GM12878 (cell line): Measurements from ENCODE around the gene KLRK1. TPM values are rescaled to one million over a fixed set of nuclear protein-coding genes. Genes with fewer than 3 reads are reported as not detected.
A peak's percentile ranks its signal among the peaks of the same experiment; 100 is the strongest.

Experiments used
- BCL11A ChIP-seq: IDR thresholded peaks from 2 replicates; pipeline ENCODE4 v1.6.1; 2011; ENCODE audit warnings: low read depth, low read length
- BMI1 ChIP-seq: fragments of 450-650 bp; IDR thresholded peaks from 2 replicates; pipeline ENCODE4 v1.6.1; 2016; ENCODE audit warnings: mild to moderate bottlenecking, moderate library complexity, borderline replicate concordance
- CBFB ChIP-seq: IDR thresholded peaks from 2 replicates; pipeline ENCODE4 v1.6.1; 2016; ENCODE audit warnings: antibody characterized with exemption, low read depth
- CUX1 ChIP-seq: IDR thresholded peaks from 2 replicates; pipeline ENCODE4 v1.6.1; 2012; ENCODE audit warnings: improper control_type of control experiment, low read depth, low read length; ENCODE audit not compliant: insufficient replicate concordance
- ETV6 ChIP-seq, 2 experiments: fragments of 450-650 bp in 1 of 2; IDR thresholded peaks in 1 of 2; conservative IDR thresholded peaks in 1 of 2; 2 replicates each; pipeline ENCODE4 v1.6.1; 2014; ENCODE audit warnings: antibody characterized with exemption in 1 of 2, borderline replicate concordance in 1 of 2, low read depth in 1 of 2, mild to moderate bottlenecking in 1 of 2, moderate library complexity in 1 of 2
- HDAC2 ChIP-seq: fragments of 200-600 bp; sonication (generic); IDR thresholded peaks from 2 replicates; pipeline ENCODE4 v1.6.1; 2017
- MYB ChIP-seq: fragments of 150-350 bp; IDR thresholded peaks from 2 replicates; pipeline ENCODE4 v1.6.1; 2014; ENCODE audit warnings: mild to moderate bottlenecking, low read depth, low read length, borderline replicate concordance
- PAX8 ChIP-seq: fragments of 450-650 bp; IDR thresholded peaks from 2 replicates; pipeline ENCODE4 v1.6.1; 2017; ENCODE audit warnings: mild to moderate bottlenecking, moderate library complexity
- PRDM15 ChIP-seq: fragments of 450-650 bp; formaldehyde crosslinking; IDR thresholded peaks from 2 replicates; pipeline ENCODE4 v1.4.0; 2020; ENCODE audit warnings: mild to moderate bottlenecking, moderate library complexity
- RUNX3 ChIP-seq: IDR thresholded peaks from 2 replicates; pipeline ENCODE4 v1.6.1; 2012; ENCODE audit warnings: low read length, inconsistent platforms
- SMARCA5 ChIP-seq: fragments of 450-650 bp; IDR thresholded peaks from 2 replicates; pipeline ENCODE4 v1.6.1; 2017; ENCODE audit warnings: mild to moderate bottlenecking
- SMC3 ChIP-seq: IDR thresholded peaks from 2 replicates; pipeline ENCODE4 v1.6.1; 2011; ENCODE audit warnings: low read length, improper control_type of control experiment, borderline replicate concordance
- SPI1 ChIP-seq: IDR thresholded peaks from 2 replicates; pipeline ENCODE4 v1.6.1; 2011; ENCODE audit warnings: low read depth, mild to moderate bottlenecking, low read length, moderate library complexity, borderline replicate concordance; ENCODE audit not compliant: insufficient read depth
- SREBF1 ChIP-seq: IDR thresholded peaks from 2 replicates; pipeline ENCODE4 v1.6.1; 2012; ENCODE audit warnings: mild to moderate bottlenecking, low read length
- TAF1 ChIP-seq: IDR thresholded peaks from 2 replicates; pipeline ENCODE4 v1.6.1; 2011; ENCODE audit warnings: mild to moderate bottlenecking, low read depth, low read length, borderline replicate concordance
- TBL1XR1 ChIP-seq: IDR thresholded peaks from 2 replicates; pipeline ENCODE4 v1.6.1; 2012; ENCODE audit warnings: low read depth, low read length, improper control_type of control experiment
- YY1 ChIP-seq: IDR thresholded peaks from 2 replicates; pipeline ENCODE4 v1.6.1; 2011; ENCODE audit warnings: low read depth, mild to moderate bottlenecking, low read length
- ZBTB11 ChIP-seq: fragments of 450-650 bp; formaldehyde crosslinking; IDR thresholded peaks from 2 replicates; pipeline ENCODE4 v1.5.0; 2022; ENCODE audit warnings: mild to moderate bottlenecking, missing genetic modification characterization
- ZNF217 ChIP-seq: fragments of 450-650 bp; IDR thresholded peaks from 2 replicates; pipeline ENCODE4 v1.6.1; 2017; ENCODE audit warnings: antibody characterized with exemption, mild to moderate bottlenecking
- polyA plus RNA-seq, 11 experiments: library from polyadenylated mRNA; depleted of rRNA in 4 of 11; unstranded in 6 of 11; stranded (reverse) in 5 of 11; fragments of >200 nt; fragmentation: Nextera tagmentation in 4 of 11; fragmentation: Illumina TruSeq in 1 of 11; extraction: Ambion mirVana in 4 of 11; extraction: Trizol in 1 of 11; gene quantifications; 1 replicate in 1 of 11; 2 replicates in 10 of 11; pipeline versions ENCODE4 v1.2.1 to v1.2.3, GENCODE V29; 2011 to 2016; ENCODE audit warnings: inconsistent platforms in 2 of 11, missing spikeins in 2 of 11, low read depth in 1 of 11
- total RNA-seq, 4 experiments: library from RNA; depleted of rRNA in 3 of 4; stranded (reverse); fragments of >200 nt in 3 of 4; fragmentation: Illumina TruSeq in 1 of 4; extraction: Trizol in 1 of 4; gene quantifications; 2 replicates each; pipeline versions ENCODE4 v1.2.1 to v1.2.3, GENCODE V29; 2013 to 2021

The KLRK1 gene
- total and polyA plus RNA-seq, 10 of the 15 experiments (the other 5 are each of a cell fraction or from before 2014, with no cell fraction given) = 0.27 to 2.0 (median 0.99) TPM

DNA sequence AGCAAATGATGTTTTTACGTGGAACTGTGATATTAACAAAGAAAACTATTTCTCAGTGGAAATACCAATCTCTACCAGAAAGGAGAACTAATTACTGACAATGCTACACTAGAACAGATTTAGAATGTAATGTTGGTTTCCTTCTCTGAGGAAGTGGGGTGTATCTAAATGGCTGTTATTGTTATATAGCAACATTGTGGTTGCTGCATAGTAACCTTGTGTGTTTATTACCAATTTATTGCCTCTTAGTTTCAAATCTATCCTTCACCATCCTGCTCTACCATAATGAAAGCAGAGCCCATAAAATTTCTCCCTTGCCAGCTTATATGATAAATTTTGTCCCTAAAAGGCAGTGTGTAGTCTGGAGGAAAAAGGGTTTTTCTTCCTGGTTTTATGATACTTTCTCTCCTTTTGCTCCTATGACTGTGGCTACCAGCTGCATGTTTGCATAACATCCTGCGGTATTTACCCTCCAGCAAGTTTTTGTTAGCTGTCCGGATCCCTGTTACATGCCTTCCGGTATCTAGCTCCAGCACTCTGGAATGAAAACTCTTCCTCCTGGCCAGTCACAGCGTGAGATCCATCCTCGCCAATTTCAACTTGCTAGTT lies 5.7 kb upstream of the KLRK1 start (continued):
- no peak for TF ChIP-seq TAF1
- TF ChIP-seq TBL1XR1 = no peak
- no peak for TF ChIP-seq SMC3
- TF ChIP-seq ZBTB11 (CRISPR knock-in tag) = no peak
- TF ChIP-seq HDAC2 = no peak
- TF ChIP-seq PRDM15 (CRISPR knock-in tag) = no peak
- TF ChIP-seq MYB = no peak
- peak; percentile 89 for TF ChIP-seq BCL11A
- TF ChIP-seq BMI1 = peak; percentile 79; the same call in 1 of the 2 replicates
- no peak for TF ChIP-seq SREBF1
- TF ChIP-seq SPI1 = peak; percentile 88
- peak; percentile 38; the same call in 1 of the 2 replicates for TF ChIP-seq ZNF217
- peak in 1 of 2 experiments; percentile 52; a peak in 1 of 4 replicates for TF ChIP-seq ETV6 (conservative IDR thresholded peaks at IDR 0.05 in 1 of 2, IDR thresholded peaks at IDR 0.05 in 1 of 2; ENCODE audit: borderline replicate concordance in 1 of 2, low read depth in 1 of 2)
- TF ChIP-seq PAX8 = no peak
- peak; percentile 66; the same call in 1 of the 2 replicates for TF ChIP-seq CBFB
- TF ChIP-seq CUX1 = no peak
- TF ChIP-seq SMARCA5 = peak; percentile 21; the same call in 1 of the 2 replicates
- TF ChIP-seq RUNX3 = peak; percentile 90
- no peak for TF ChIP-seq YY1
